Skeletal muscle cell (primary cell): ENCODE data around the gene HIVEP3.

Source experiments
- DNase-seq: peaks from one replicate; pipeline ENCODE4 v3.0.0-alpha.2; 2010; ENCODE audit warnings: low read depth
- H3K4me3 ChIP-seq: 2 replicates; pipeline ENCODE4 v1.5.1; 2011; ENCODE audit warnings: low read depth, mild to moderate bottlenecking, control low read depth, low read length, moderate library complexity

HIVEP3 gene

GRCh38 chr1:41514381-41514780 is 404.3 kb downstream of the HIVEP3 start:
- no peak overlapping the region for H3K4me3 ChIP-seq

GRCh38 chr1:41513383-41513735 is 405.4 kb downstream of the HIVEP3 start:
- H3K4me3 ChIP-seq, result no peak overlapping the region
- DNase-seq, result no peak

More at GRCh38 chr1:41514381-41514780, 404.3 kb downstream of the HIVEP3 start:
- no peak for DNase-seq

GRCh38 chr1:41512701-41513382 is 405.9 kb downstream of the HIVEP3 start:
- no peak overlapping the region for H3K4me3 ChIP-seq
- DNase-seq, result no peak

- no peak overlapping the region for H3K4me3 ChIP-seq
- DNase-seq, result no peak
Measured at GRCh38 chr1:41511239-41511540, 407.5 kb downstream of the HIVEP3 start.

GRCh38 chr1:41510531-41511238 is 408.0 kb downstream of the HIVEP3 start:
- no peak overlapping the region for H3K4me3 ChIP-seq
- DNase-seq, result no peak

GRCh38 chr1:41509270-41509671 is 409.5 kb downstream of the HIVEP3 start:
- DNase-seq, result no peak
- no peak overlapping the region for H3K4me3 ChIP-seq

- no peak for DNase-seq
- no peak overlapping the region for H3K4me3 ChIP-seq
Measured at GRCh38 chr1:41508290-41508689, 410.4 kb downstream of the HIVEP3 start.

- H3K4me3 ChIP-seq, result no peak overlapping the region
- no peak for DNase-seq
Measured at GRCh38 chr1:41507836-41508235, 410.9 kb downstream of the HIVEP3 start.

- DNase-seq, result no peak
- H3K4me3 ChIP-seq, result no peak overlapping the region
Measured at GRCh38 chr1:41507110-41507720, 411.5 kb downstream of the HIVEP3 start.

GRCh38 chr1:41504114-41505035 is 414.3 kb downstream of the HIVEP3 start:
- DNase-seq, result no peak
- no peak overlapping the region for H3K4me3 ChIP-seq

- no peak overlapping the region for H3K4me3 ChIP-seq
- DNase-seq, result no peak
Measured at GRCh38 chr1:41503538-41504113, 415.1 kb downstream of the HIVEP3 start.

- DNase-seq, result no peak
- no peak overlapping the region for H3K4me3 ChIP-seq
Measured at GRCh38 chr1:41502912-41503311, 415.8 kb downstream of the HIVEP3 start.

- no peak for DNase-seq
Measured at GRCh38 chr1:41501581-41501980, 417.1 kb downstream of the HIVEP3 start.

GRCh38 chr1:41500781-41501518 is 417.8 kb downstream of the HIVEP3 start:
- no peak overlapping the region for H3K4me3 ChIP-seq
- no peak for DNase-seq

More at GRCh38 chr1:41501581-41501980, 417.1 kb downstream of the HIVEP3 start:
- no peak overlapping the region for H3K4me3 ChIP-seq

- DNase-seq, result no peak
- no peak overlapping the region for H3K4me3 ChIP-seq
Measured at GRCh38 chr1:41500378-41500777, 418.3 kb downstream of the HIVEP3 start.

GRCh38 chr1:41499591-41499990 is 419.1 kb downstream of the HIVEP3 start:
- no peak overlapping the region for H3K4me3 ChIP-seq
- DNase-seq, result no peak

- no peak overlapping the region for H3K4me3 ChIP-seq
- no peak for DNase-seq
Measured at GRCh38 chr1:41498804-41499203, 419.9 kb downstream of the HIVEP3 start.

- H3K4me3 ChIP-seq, result no peak overlapping the region
- DNase-seq, result no peak
Measured at GRCh38 chr1:41498391-41498790, 420.3 kb downstream of the HIVEP3 start.

GRCh38 chr1:41497461-41498030 is 421.2 kb downstream of the HIVEP3 start:
- DNase-seq, result no peak
- H3K4me3 ChIP-seq, result no peak overlapping the region
